T-helper 2 cell treated with Interferon-gamma antibody and Interleukin-4, amounts not matched to agents 5 μg/mL and 100 μg/mL, for 36 hours (primary cell): ENCODE measurements around the gene FBXO10.

ENCODE experiments used
- DNase-seq: peaks from one replicate; pipeline ENCODE4 v3.0.0; 2021; ENCODE audit warnings: low spot score
- H3K27ac Mint-ChIP-seq: one replicate; pipeline ENCODE4 v1.8.0; 2021; ENCODE audit warnings: mild to moderate bottlenecking, mixed read lengths
- H3K27me3 Mint-ChIP-seq: one replicate; pipeline ENCODE4 v1.8.0; 2021; ENCODE audit warnings: low read depth, mixed read lengths
- H3K36me3 Mint-ChIP-seq: one replicate; pipeline ENCODE4 v1.8.0; 2021; ENCODE audit warnings: low read depth, mixed read lengths
- H3K4me1 Mint-ChIP-seq: one replicate; pipeline ENCODE4 v1.8.0; 2021; ENCODE audit warnings: low read depth, mixed read lengths
- H3K4me3 Mint-ChIP-seq: one replicate; pipeline ENCODE4 v1.8.0; 2022; ENCODE audit warnings: mild to moderate bottlenecking, moderate library complexity, mixed read lengths
- H3K9me3 Mint-ChIP-seq: one replicate; pipeline ENCODE4 v1.8.0; 2021; ENCODE audit warnings: mixed read lengths

FBXO10 gene

DNA sequence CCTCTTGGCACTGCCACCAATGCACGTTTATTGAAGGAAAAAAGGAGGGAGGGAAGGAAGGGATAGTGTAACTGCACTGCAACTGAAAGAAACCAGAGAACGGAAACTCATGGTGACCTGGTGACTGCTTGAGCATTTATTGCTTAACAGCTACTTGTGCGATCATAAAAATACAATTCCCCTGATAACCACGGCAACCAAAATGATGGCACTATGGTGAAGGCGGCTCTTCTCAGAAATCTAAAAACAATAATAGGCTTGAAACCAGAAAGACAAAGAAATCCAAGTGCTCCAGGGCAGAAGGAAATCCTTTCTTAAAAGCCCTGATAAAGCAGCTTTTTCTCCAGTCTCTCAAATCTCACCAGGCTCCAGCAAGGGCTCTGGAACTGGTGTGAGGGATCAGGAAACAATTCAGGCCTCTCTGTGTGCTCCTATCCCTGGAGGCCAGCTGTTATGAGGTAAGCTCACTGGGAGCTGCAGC lies 1.9 kb downstream of the FBXO10 start:
- DNase-seq = no peak
- Mint-ChIP-seq H3K27me3 (peaks cover 4% of the 10 kb centered on the region), H3K4me1 (peaks cover 13% of the 10 kb centered on the region), H3K9me3 (no peaks in the 10 kb centered on the region), H3K4me3 (no peak overlapping the region), H3K36me3 (no peaks in the 10 kb centered on the region), H3K27ac (no peak overlapping the region)

DNA sequence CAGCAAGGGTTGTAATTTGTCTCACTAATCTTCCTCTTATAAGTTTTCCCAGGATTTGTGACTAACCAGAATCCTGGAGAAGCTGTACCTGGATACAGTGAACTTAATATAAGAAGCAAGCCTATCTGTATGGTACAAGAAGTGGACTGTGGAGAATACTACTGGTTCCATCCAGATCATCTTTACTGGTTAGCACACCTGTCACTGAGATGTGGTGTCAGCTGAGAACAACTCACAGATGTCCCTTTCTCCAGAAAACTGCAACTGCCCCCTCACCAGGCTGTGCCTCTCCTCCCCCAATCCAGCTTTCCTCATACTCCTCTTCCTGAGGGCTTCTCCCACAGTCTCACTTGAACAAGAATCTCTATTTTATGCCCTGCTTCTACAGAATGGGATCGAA lies 4.9 kb downstream of the FBXO10 start:
- DNase-seq = no peak
- H3K27me3 Mint-ChIP-seq = peaks cover 4% of the 10 kb centered on the region
- no peaks in the 10 kb centered on the region for H3K9me3 Mint-ChIP-seq
- H3K4me1 Mint-ChIP-seq = peaks cover 8% of the 10 kb centered on the region
- no peaks in the 10 kb centered on the region for H3K36me3 Mint-ChIP-seq
- no peak overlapping the region for H3K4me3 Mint-ChIP-seq
- H3K27ac Mint-ChIP-seq = no peak overlapping the region

DNA sequence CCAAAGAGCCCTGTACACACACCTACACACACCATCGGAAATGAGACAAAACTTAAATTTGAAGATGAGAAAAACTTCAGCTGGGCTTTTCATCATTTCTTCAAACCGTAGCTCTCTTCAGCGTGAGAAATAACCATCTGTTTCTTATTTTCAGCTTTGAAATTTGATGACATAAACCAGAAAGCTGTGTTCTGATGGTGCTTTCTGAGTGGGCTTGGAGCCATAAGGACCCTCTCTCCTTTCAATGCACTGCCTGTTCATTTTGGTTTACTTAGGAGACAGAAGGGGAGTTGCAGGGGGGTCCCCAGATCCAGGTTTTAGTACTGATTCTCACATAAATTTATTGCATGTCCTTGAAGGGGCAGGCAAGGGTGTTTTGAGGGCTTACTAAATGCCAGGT lies 9.5 kb downstream of the FBXO10 start:
- H3K4me3 Mint-ChIP-seq = no peak overlapping the region
- DNase-seq = no peak
- H3K9me3 Mint-ChIP-seq = peaks cover 23% of the 10 kb centered on the region
- no peak overlapping the region for H3K27ac Mint-ChIP-seq
- no peaks in the 10 kb centered on the region for H3K4me1 Mint-ChIP-seq
- H3K27me3 Mint-ChIP-seq = no peaks in the 10 kb centered on the region
- H3K36me3 Mint-ChIP-seq = peaks cover 6% of the 10 kb centered on the region

DNA sequence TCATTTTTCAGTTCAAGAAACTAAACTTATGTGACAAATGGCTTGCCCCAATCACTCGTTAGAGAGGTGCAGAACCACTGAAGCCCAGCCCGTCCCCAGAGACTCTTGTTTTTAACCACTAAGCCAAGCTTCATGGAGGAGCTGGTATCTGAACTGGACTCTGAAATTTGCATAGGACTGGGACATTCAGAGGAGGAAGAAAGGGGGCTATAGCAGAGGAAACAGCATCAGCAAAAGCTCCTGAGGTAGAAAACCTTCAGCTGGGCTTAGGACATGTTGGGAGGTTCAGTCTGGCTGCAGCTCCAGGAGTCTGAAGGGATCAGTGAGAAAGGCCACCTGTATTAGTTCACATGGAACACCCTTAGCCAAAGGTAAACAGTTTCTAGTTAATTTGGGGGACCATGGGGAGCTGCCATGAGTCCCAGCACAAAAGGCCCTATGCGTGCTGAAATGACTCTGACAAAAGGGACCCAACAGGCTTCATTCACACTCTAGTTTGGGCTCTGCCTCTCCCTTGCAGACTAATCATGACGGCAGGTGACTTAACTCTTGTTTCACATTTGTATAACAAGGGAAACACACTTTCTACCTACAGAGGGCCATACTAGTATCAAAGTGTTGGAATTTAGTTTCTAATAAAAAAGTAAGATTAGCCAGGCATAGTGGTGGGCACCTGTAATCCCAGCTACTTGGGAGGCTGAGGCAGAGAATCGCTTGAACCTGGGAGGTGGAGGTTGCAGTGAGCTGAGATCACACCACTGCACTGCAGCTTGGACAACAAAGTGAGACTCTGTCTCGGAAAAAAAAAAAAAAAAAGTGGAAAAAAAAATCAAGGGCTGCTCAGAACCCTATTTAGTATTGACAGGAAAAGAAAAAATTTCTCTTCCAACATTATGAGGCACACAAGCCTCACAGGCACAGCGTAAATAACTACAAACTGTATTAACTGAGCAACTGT lies 10.2 kb downstream of the FBXO10 start:
- peaks cover 23% of the 10 kb centered on the region for H3K9me3 Mint-ChIP-seq
- no peak overlapping the region for H3K4me3 Mint-ChIP-seq
- no peak for DNase-seq
- H3K27ac Mint-ChIP-seq = no peak overlapping the region
- no peaks in the 10 kb centered on the region for H3K27me3 Mint-ChIP-seq
- peaks cover 6% of the 10 kb centered on the region for H3K36me3 Mint-ChIP-seq
- no peaks in the 10 kb centered on the region for H3K4me1 Mint-ChIP-seq

DNA sequence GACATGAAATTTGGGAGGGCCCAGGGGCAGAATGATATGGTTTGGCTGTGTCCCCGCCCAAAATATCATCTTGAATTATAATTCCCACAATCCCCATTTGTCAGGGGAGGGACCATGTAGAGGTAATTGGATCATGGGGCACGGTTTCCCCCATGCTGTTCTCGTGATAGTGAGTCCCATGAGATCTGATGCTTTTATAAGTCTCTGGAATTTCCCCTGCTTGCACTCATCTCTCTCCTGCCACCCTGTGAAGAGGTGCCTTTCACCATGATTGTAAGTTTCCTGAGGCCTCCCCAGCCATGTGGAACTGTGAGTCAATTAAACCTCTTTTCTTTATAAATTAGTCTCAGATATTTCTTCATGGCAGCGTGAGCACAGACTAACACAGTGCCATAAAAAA lies 11.3 kb downstream of the FBXO10 start:
- Mint-ChIP-seq H3K4me3 (no peak overlapping the region), H3K9me3 (peaks cover 23% of the 10 kb centered on the region), H3K4me1 (no peaks in the 10 kb centered on the region), H3K36me3 (peaks cover 6% of the 10 kb centered on the region), H3K27me3 (no peaks in the 10 kb centered on the region), H3K27ac (no peak overlapping the region)
- no peak for DNase-seq

DNA sequence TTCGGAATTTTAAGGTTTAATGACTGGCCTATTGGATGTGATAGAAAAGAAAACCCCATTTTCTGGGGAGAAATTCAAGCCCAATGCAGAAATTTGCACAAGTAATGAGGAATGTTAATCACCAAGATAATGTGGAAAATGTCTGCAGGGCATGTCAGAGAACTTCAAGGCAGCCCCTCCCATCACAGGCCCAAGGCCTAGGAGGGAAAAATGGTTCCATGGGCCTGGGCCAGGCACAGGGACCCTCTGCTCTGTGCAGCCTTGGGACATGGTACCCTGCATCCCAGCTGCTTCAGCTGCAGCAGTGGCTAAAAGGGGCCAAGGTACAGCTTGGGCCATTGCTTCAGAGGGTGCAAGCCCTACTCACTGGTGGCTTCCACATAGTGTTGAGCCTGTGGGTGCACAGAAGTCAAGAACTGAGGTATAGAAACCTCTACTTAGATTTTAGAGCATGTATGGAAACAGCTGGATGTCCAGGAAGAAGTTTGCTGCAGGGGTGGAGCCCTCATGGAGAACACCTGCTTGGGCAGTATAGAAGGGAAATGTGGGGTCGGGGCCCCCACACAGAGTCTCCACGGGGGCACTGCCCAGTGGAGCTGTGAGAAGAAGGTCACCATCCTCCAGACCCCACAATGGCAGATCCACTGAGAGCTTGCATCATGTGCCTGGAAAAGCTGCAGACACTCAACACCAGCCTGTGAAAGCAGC lies 12.2 kb downstream of the FBXO10 start:
- DNase-seq = no peak
- H3K36me3 Mint-ChIP-seq = peaks cover 6% of the 10 kb centered on the region
- no peak overlapping the region for H3K27ac Mint-ChIP-seq

DNA sequence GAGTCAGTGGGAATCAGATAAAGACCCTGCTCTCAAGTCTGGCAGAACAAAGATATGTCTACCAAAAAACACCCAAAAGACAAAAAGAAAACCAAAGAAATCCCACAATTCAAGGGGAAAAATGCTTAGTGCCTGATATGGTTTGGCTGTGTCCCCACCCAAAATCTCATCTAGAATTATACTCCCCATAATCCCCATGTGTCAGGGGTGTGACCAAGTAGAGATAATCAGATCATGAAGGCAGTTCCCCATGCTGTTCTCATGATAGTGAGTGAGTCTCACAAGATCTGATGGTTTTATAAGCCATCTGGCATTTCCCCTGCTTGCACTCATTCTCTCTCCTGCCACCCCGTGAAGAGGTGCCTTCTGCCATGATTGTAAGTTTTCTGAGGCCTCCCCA lies 13.4 kb downstream of the FBXO10 start:
- Mint-ChIP-seq H3K9me3 (peaks cover 23% of the 10 kb centered on the region), H3K4me3 (no peak overlapping the region), H3K36me3 (peaks cover 6% of the 10 kb centered on the region), H3K27me3 (no peaks in the 10 kb centered on the region), H3K27ac (no peak overlapping the region), H3K4me1 (no peaks in the 10 kb centered on the region)
- DNase-seq = no peak

More for the DNA sequence above, 12.2 kb downstream of the FBXO10 start:
- H3K4me1 Mint-ChIP-seq = no peaks in the 10 kb centered on the region
- peaks cover 23% of the 10 kb centered on the region for H3K9me3 Mint-ChIP-seq
- H3K4me3 Mint-ChIP-seq = no peak overlapping the region
- H3K27me3 Mint-ChIP-seq = no peaks in the 10 kb centered on the region

DNA sequence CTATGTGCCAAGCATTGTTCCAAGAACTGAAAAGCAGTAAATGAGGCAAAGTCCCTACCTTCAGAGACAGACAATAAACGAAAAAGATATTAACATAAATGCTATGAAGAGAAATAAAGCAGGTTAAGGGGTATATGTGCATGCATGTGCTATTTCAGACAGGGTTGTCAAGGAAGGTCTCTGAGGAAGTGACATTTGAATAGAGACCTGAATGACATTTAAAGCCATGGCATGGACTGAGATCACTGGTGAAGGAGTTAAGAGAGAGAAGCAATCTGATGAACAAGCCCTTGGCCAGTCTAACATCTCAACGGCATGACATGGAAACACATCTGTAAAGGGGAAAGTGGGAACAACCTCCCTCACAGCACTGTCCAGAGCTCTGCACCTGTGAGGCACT lies 14.5 kb downstream of the FBXO10 start:
- peaks cover 6% of the 10 kb centered on the region for H3K36me3 Mint-ChIP-seq
- no peaks in the 10 kb centered on the region for H3K27me3 Mint-ChIP-seq
- H3K4me3 Mint-ChIP-seq = no peak overlapping the region
- no peaks in the 10 kb centered on the region for H3K4me1 Mint-ChIP-seq
- no peak for DNase-seq
- peaks cover 23% of the 10 kb centered on the region for H3K9me3 Mint-ChIP-seq
- no peak overlapping the region for H3K27ac Mint-ChIP-seq

DNA sequence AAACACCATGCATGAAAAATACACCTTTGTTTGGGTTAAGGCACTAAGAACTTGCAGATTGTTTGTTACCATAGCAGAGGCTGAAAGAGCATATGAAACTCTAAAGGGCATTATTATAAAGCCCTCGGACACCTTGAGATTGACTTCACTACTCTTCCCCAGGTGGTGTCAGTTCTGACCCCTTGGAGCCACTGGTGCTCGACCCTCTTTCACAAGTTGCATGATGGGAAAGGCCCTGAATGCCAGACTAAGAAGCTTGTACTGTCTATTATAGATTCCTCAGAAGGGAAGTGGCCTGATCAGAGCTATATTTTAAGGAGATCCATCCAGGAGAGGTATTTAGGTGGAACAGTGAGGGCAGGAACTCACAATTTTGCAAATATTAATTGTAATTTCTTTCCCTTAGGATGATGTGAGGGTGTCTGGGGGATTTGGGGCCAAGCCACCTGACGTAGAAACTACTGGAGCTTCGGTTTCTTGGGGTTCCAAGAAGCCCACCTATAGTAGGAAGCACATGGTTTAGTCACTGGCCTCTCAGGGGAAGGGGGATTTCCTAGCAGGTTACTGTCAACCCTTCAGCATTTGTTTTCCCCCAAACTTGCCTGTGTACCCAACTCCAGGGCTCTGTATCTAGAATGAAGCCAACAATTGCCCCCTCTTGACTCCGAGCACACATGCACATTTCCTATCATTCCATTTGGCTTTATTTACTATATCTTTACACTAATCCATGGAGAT lies 16.2 kb downstream of the FBXO10 start:
- no peak for DNase-seq
- Mint-ChIP-seq H3K27ac (no peak overlapping the region), H3K9me3 (peaks cover 18% of the 10 kb centered on the region), H3K36me3 (peaks cover 6% of the 10 kb centered on the region), H3K27me3 (no peaks in the 10 kb centered on the region), H3K4me1 (no peaks in the 10 kb centered on the region), H3K4me3 (no peak overlapping the region)

DNA sequence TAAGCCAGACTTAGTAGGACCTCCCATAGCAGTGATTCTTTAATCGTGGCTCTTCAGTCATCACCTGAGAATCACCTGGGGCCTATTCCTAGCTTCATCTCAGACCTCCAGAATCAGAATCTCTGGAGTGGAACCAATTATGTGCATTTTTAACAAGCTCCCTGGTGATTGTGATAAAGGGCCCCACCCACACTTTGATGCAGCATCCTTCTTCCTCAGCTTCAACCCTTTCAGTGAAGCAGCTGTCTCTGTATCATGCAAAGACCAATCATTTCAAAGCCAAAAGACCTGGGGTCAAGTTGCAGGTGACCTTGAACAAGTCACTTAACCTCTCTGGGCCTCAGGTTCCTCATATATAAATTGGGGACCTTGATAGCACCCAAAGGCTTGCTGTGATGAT lies 17.1 kb downstream of the FBXO10 start:
- no peak overlapping the region for H3K4me3 Mint-ChIP-seq
- peaks cover 6% of the 10 kb centered on the region for H3K36me3 Mint-ChIP-seq
- peaks cover 9% of the 10 kb centered on the region for H3K9me3 Mint-ChIP-seq
- H3K27ac Mint-ChIP-seq = no peak overlapping the region
- H3K27me3 Mint-ChIP-seq = no peaks in the 10 kb centered on the region
- no peaks in the 10 kb centered on the region for H3K4me1 Mint-ChIP-seq
- no peak for DNase-seq

DNA sequence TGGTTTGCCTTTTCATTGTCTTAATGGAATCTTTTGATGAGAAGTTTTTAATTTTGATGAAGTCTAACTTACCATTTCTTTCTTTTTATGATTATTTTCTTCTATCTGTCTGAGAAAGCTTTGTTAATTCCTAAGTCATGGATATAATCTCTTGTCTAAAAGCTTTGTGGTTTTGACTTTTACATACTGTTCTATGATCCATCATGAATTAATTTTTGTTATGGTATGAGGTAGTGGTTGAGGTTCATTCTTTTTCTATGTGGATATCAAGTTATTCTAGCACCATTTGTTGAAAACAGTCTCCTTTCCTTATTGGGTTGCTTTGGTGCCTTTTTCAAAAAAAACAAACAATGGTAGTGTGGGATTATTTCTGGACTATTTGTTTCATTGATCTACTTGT lies 20.4 kb downstream of the FBXO10 start:
- no peaks in the 10 kb centered on the region for H3K27me3 Mint-ChIP-seq

DNA sequence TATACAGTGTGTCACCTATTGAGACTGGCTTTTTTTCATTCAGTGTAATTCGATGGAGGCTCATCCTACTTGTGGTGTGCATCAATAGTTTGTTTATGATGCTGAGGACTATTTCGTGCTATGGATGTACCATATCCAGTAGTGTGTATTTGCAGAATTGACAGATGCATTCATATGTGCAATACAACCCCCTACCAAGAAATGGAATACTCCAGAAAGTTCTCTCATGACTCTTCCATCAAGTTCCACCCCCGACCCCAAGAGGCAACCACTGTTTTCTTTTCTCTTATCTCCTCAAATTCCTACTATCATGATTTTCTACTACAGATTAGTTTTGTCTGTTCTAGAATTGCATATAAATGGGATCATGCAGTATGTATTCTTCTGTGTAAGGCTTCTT lies 21.9 kb downstream of the FBXO10 start:
- Mint-ChIP-seq H3K27me3 (no peaks in the 10 kb centered on the region), H3K27ac (no peak overlapping the region), H3K36me3 (no peaks in the 10 kb centered on the region), H3K4me1 (no peaks in the 10 kb centered on the region), H3K4me3 (no peak overlapping the region), H3K9me3 (no peaks in the 10 kb centered on the region)
- DNase-seq = no peak

More for the DNA sequence above, 20.4 kb downstream of the FBXO10 start:
- no peaks in the 10 kb centered on the region for H3K9me3 Mint-ChIP-seq
- no peaks in the 10 kb centered on the region for H3K36me3 Mint-ChIP-seq
- no peak overlapping the region for H3K4me3 Mint-ChIP-seq
- no peak for DNase-seq
- H3K4me1 Mint-ChIP-seq = no peaks in the 10 kb centered on the region
- no peak overlapping the region for H3K27ac Mint-ChIP-seq

DNA sequence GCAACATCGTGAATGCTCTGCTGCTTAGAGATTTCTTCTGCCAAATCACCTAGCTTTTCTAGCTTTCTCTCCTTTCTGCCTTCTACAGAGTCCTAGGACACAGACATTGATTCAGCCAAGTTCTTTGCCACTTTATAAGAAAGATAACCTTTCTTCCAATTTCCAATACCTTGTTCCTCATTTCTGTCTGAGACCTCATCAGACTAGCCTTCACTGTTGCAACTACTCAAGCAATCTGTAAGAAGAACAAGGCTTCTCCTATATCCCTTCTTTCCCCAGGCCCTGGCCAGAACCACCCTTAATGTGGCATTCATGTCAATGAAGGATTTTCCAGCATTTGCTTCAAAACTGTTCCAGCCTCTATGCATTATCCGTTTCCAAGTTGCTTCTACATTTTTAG lies 24.3 kb downstream of the FBXO10 start:
- Mint-ChIP-seq H3K9me3 (no peaks in the 10 kb centered on the region), H3K36me3 (no peaks in the 10 kb centered on the region), H3K4me3 (no peak overlapping the region), H3K4me1 (no peaks in the 10 kb centered on the region), H3K27ac (no peak overlapping the region), H3K27me3 (peaks cover 3% of the 10 kb centered on the region)
- DNase-seq = no peak

DNA sequence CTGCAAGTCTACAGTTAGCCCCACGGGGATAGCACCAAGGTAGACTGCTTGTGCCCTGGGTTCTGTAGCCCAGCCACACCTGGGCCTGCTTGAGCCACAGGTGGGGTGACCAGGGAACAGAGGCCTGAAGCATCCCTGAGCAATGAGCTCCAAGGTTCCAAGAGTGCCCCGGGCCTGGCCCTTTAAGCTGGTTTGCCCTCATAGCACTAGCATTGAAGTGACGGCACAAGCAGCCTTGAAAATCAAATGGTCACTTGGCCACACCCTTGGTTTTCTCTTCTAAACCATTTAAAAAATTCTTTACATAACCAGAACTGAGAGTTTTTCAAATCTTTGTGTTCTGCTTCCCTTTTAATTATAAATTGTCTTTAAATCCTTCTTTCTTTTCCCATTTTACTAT lies 24.7 kb downstream of the FBXO10 start:
- no peak for DNase-seq
- Mint-ChIP-seq H3K27me3 (peaks cover 3% of the 10 kb centered on the region), H3K36me3 (no peaks in the 10 kb centered on the region), H3K27ac (no peak overlapping the region), H3K4me3 (no peak overlapping the region), H3K4me1 (no peaks in the 10 kb centered on the region), H3K9me3 (no peaks in the 10 kb centered on the region)
